CD4-positive, alpha-beta memory T cell (primary cell): Measurements from ENCODE around the gene CDC14A. TPM values are rescaled to one million over a fixed set of nuclear protein-coding genes. Genes with fewer than 3 reads are reported as not detected.

Experiments used
- CTCF ChIA-PET: fragments of 350-600 bp; sonication (Branson Sonifier 250); formaldehyde crosslinking; loops from one replicate; lab custom pipeline; 2021; ENCODE audit warnings: inconsistent platforms; ENCODE audit not compliant: partially characterized antibody; lab: Charles Lee
- POLR2A ChIA-PET: fragments of 350-600 bp; sonication (Branson Sonifier 250); formaldehyde crosslinking; loops from one replicate; lab custom pipeline; 2021; ENCODE audit not compliant: partially characterized antibody; lab: Charles Lee
- DNase-seq, 5 donors: peaks; one replicate each; pipeline versions ENCODE4 v3.0.0 to v3.0.0-alpha.2; 2020 to 2022; ENCODE audit warnings: mixed read lengths in 1 of 5
- H3K27ac ChIP-seq: one replicate; pipeline ENCODE4 v1.7.0; 2013; ENCODE audit warnings: low read depth, low read length
- H3K27me3 ChIP-seq: 2 replicates; pipeline ENCODE4 v1.7.0; 2013; ENCODE audit warnings: mild to moderate bottlenecking, low read length, moderate library complexity; ENCODE audit not compliant: insufficient read depth
- H3K36me3 ChIP-seq: 2 replicates; pipeline ENCODE4 v1.7.0; 2013; ENCODE audit warnings: mild to moderate bottlenecking, low read length, moderate library complexity; ENCODE audit not compliant: insufficient read depth
- H3K4me1 ChIP-seq: 2 replicates; pipeline ENCODE4 v1.7.0; 2013; ENCODE audit warnings: mild to moderate bottlenecking, low read length, moderate library complexity; ENCODE audit not compliant: insufficient read depth
- H3K4me3 ChIP-seq, 2 donors: one replicate each; pipeline ENCODE4 v1.7.0; 2013; ENCODE audit warnings: low read length in 2 of 2, mild to moderate bottlenecking in 1 of 2
- H3K9me3 ChIP-seq, 2 donors: one replicate each; pipeline ENCODE4 v1.7.0; 2013; ENCODE audit warnings: low read length in 2 of 2, control low read depth in 1 of 2; ENCODE audit not compliant: control insufficient read depth in 1 of 2
- H3K27ac Mint-ChIP-seq, 7 donors: one replicate each; pipeline ENCODE4 v1.8.0; 2020 to 2021; ENCODE audit warnings: mixed read lengths in 7 of 7, mild to moderate bottlenecking in 6 of 7, inconsistent platforms in 3 of 7, moderate library complexity in 3 of 7
- H3K27me3 Mint-ChIP-seq, 2 donors: one replicate each; pipeline ENCODE4 v1.8.0; 2020 to 2021; ENCODE audit warnings: mixed read lengths in 2 of 2
- H3K36me3 Mint-ChIP-seq, 2 donors: one replicate each; pipeline ENCODE4 v1.8.0; 2020 to 2021; ENCODE audit warnings: mixed read lengths in 2 of 2, inconsistent platforms in 1 of 2, mild to moderate bottlenecking in 1 of 2
- H3K4me1 Mint-ChIP-seq, 4 donors: one replicate each; pipeline ENCODE4 v1.8.0; 2020 to 2021; ENCODE audit warnings: mixed read lengths in 4 of 4, mild to moderate bottlenecking in 1 of 4
- H3K4me3 Mint-ChIP-seq, 8 donors: one replicate each; pipeline ENCODE4 v1.8.0; 2020 to 2021; ENCODE audit warnings: mixed read lengths in 8 of 8, mild to moderate bottlenecking in 7 of 8, moderate library complexity in 6 of 8, inconsistent platforms in 3 of 8
- H3K9me3 Mint-ChIP-seq, 8 donors: one replicate each; pipeline ENCODE4 v1.8.0; 2020 to 2021; ENCODE audit warnings: mixed read lengths in 8 of 8, mild to moderate bottlenecking in 5 of 8, inconsistent platforms in 3 of 8, moderate library complexity in 1 of 8
- intact Hi-C: fragments of 100-400 bp; cut with micrococcal nuclease; formaldehyde crosslinking; loops from one replicate; pipeline ENCODE4 v1.15.1; 2023
- polyA plus RNA-seq, 2 donors: library from polyadenylated mRNA; unstranded; fragments of 300-500 nt; fragmentation: Illumina TruSeq; gene quantifications; one replicate each; pipeline ENCODE4 v1.2.3, GENCODE V29; 2021
- total RNA-seq, 2 experiments: library from RNA; stranded (reverse); gene quantifications; one replicate each; pipeline ENCODE4 v1.2.3, GENCODE V29; 2021

The CDC14A gene
- total and polyA plus RNA-seq, 4 experiments from 2014 or later, result 37.7 to 119 (median 90.0) TPM

DNA sequence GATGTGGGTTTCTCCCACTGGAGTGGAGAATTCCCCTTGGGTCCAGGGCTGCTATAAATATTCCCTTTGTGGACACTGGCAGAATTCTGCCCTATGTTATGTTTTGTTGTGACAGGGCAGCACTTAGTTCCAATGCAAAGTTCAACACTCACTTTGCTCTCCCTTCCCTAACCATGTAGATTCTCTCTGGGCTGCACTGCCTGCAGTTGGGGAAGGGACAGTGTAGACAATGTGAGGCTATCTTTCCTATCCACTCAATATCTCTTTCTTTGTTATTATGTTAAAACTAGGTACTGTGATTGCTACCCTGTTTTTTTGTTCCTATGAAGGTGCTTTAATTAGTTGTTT is 205.3 kb downstream of the CDC14A start:
- POLR2A ChIA-PET, result no interaction called here

DNA sequence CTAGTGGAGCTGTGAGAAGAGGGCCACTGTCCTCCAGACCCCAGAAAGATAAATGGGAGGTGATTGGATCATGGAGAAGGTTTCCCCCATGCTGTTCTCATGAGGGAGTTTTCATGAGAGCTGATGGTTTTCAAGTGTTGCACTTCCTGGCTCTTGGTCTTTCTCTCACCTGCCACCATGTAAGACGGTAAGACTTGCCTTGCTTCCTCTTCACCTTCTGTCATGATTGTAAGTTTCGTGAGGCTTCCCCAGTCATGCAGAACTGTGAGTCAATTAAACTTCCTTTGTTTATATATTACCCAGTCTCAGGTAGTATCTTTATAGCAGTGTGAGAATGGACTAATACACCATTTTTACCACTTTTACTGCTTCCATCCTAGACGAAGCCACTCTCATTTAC is 213.2 kb downstream of the CDC14A start:
- Mint-ChIP-seq H3K9me3 (peaks cover 0 to 6% (median 3%) of the 10 kb centered on the region in 8 donors), H3K36me3 (peaks cover 0 to 4% of the 10 kb centered on the region in 2 donors), H3K4me3 (no peak overlapping the region), H3K4me1 (no peaks in the 10 kb centered on the region), H3K27me3 (peaks cover 13 to 33% of the 10 kb centered on the region in 2 donors), H3K27ac (no peak overlapping the region)
- ChIA-PET CTCF (no interaction called here), POLR2A (no interaction called here)
- H3K27ac ChIP-seq, result no peak overlapping the region
- no peaks in the 10 kb centered on the region for H3K9me3 ChIP-seq
- H3K27me3 ChIP-seq, result no peaks in the 10 kb centered on the region
- intact Hi-C loops, result no loop called here
- DNase-seq, result no peak
- H3K36me3 ChIP-seq, result no peaks in the 10 kb centered on the region
- H3K4me1 ChIP-seq, result no peaks in the 10 kb centered on the region
- no peak overlapping the region for H3K4me3 ChIP-seq

More for the DNA sequence above, 205.3 kb downstream of the CDC14A start:
- H3K36me3 Mint-ChIP-seq, result peaks cover 5 to 10% of the 10 kb centered on the region in 2 donors
- intact Hi-C loops, result no loop called here
- Histone ChIP-seq H3K27ac (no peak overlapping the region), H3K4me3 (no peak overlapping the region), H3K27me3 (no peaks in the 10 kb centered on the region), H3K9me3 (peaks cover 0 to 8% of the 10 kb centered on the region in 2 donors), H3K36me3 (no peaks in the 10 kb centered on the region), H3K4me1 (no peaks in the 10 kb centered on the region)
- no peaks in the 10 kb centered on the region for H3K4me1 Mint-ChIP-seq
- CTCF ChIA-PET, result no interaction called here
- no peak overlapping the region for H3K4me3 Mint-ChIP-seq
- DNase-seq, result no peak
- peaks cover 0 to 64% (median 50%) of the 10 kb centered on the region in 8 donors for H3K9me3 Mint-ChIP-seq
- H3K27ac Mint-ChIP-seq, result no peak overlapping the region
- H3K27me3 Mint-ChIP-seq, result peaks cover 7 to 18% of the 10 kb centered on the region in 2 donors

DNA sequence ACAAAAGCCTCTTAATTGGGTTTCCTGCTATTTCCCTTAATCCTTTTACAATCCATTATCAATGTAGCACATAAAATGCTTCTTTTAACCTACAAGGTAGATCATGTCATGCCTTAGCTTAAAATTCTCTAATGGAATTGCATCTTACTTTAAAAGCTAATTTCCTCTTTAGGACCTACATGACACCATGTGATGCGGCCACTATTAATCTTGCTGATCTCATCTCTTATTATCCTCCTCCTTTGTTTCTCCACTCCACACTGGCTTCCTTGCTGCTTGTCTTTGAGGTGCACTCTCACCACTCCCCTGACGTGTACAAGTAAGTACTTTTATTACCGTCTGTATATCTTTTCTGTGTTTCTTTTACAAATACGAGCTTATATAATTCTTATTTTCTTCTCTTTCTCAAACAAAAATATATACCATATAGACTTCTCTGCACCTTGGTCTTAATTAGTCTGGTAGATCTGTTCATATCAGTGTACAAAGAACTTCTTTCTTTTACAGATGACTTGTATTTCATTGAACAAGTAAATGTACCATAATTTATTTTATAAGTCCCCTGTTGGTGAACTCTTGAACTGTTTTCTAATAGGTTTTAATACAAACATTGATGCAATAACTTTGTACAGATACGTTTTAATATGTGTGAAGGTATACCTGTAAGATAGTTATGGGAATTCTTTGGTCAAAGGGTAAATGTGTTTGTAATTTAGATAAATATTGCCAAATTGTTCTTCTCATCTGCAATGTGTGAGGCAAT is 213.8 kb downstream of the CDC14A start:
- intact Hi-C loops, result no loop called here
- ChIA-PET CTCF (no interaction called here), POLR2A (no interaction called here)
- Histone ChIP-seq H3K4me1 (no peaks in the 10 kb centered on the region), H3K27ac (no peak overlapping the region), H3K27me3 (no peaks in the 10 kb centered on the region), H3K36me3 (no peaks in the 10 kb centered on the region), H3K4me3 (no peak overlapping the region), H3K9me3 (no peaks in the 10 kb centered on the region)
- Mint-ChIP-seq H3K9me3 (peaks cover 3 to 11% (median 6%) of the 10 kb centered on the region in 8 donors), H3K4me1 (no peaks in the 10 kb centered on the region), H3K4me3 (no peak overlapping the region), H3K36me3 (peaks cover 0 to 4% of the 10 kb centered on the region in 2 donors), H3K27ac (no peak overlapping the region), H3K27me3 (peaks cover 13 to 32% of the 10 kb centered on the region in 2 donors)
- DNase-seq, result no peak

DNA sequence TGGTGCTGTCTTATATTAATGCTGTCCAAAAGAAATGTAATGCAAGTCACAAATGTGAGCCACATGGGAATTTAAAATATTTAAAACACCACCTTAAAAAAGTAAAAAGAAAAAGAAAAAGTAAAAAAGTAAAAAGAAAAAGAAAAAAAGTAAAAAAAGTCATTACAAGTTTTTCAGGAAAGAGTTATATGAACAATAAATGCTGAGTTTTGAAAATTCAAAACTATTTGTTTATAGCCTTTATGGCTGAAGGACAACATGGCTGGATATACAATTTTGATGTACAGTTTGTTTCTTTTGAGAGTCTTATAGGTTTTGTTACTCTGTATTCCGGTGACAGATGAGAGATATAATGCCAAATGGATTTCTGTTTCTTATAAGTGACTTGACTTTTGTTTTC is 214.8 kb downstream of the CDC14A start:
- peak overlapping the region in 1 of 8 donors; percentile 34 for H3K4me3 Mint-ChIP-seq
- no peaks in the 10 kb centered on the region for H3K4me1 Mint-ChIP-seq
- no peaks in the 10 kb centered on the region for H3K27me3 ChIP-seq
- POLR2A ChIA-PET, result no interaction called here
- CTCF ChIA-PET, result no interaction called here
- no peak overlapping the region for H3K27ac ChIP-seq
- H3K36me3 Mint-ChIP-seq, result peaks cover 0 to 4% of the 10 kb centered on the region in 2 donors
- H3K27ac Mint-ChIP-seq, result no peak overlapping the region
- intact Hi-C loops, result no loop called here
- H3K36me3 ChIP-seq, result no peaks in the 10 kb centered on the region
- H3K4me1 ChIP-seq, result no peaks in the 10 kb centered on the region
- no peak overlapping the region for H3K4me3 ChIP-seq
- peaks cover 16 to 28% of the 10 kb centered on the region in 2 donors for H3K27me3 Mint-ChIP-seq
- DNase-seq, result no peak
- H3K9me3 Mint-ChIP-seq, result peaks cover 4 to 14% (median 7%) of the 10 kb centered on the region in 8 donors
- no peaks in the 10 kb centered on the region for H3K9me3 ChIP-seq

Other genes starting within 250 kb of the CDC14A start
- gene SASS6, start 219.6 kb upstream of the CDC14A start, total RNA-seq, result 1 to 10 TPM; 5.6 to 5.8 TPM
- 1 to 10 TPM; 1.5 to 2.4 TPM for gene SASS6, start 219.6 kb upstream of the CDC14A start, polyA plus RNA-seq
- 10 to 100 TPM; 45.8 to 45.9 TPM for gene TRMT13, start 219.3 kb upstream of the CDC14A start, total RNA-seq
- gene TRMT13, start 219.3 kb upstream of the CDC14A start, polyA plus RNA-seq, result 10 to 100 TPM; 12.5 to 12.8 TPM
- gene LRRC39, start 174.2 kb upstream of the CDC14A start, total RNA-seq, result 1 to 10 TPM; 1.0 to 1.3 TPM
- under 1 TPM in 1 of 2 donors, not detected in 1; 0.13 TPM for gene LRRC39, start 174.2 kb upstream of the CDC14A start, polyA plus RNA-seq
- 10 to 100 TPM; 16.1 to 16.8 TPM for gene DBT, start 102.7 kb upstream of the CDC14A start, total RNA-seq
- gene DBT, start 102.7 kb upstream of the CDC14A start, polyA plus RNA-seq, result 1 to 10 TPM; 2.1 to 6.5 TPM
- gene RTCA, start 86.3 kb upstream of the CDC14A start, total RNA-seq, result 10 to 100 TPM; 39.7 to 41.4 TPM
- gene RTCA, start 86.3 kb upstream of the CDC14A start, polyA plus RNA-seq, result 10 to 100 TPM; 19.0 to 24.6 TPM
- under 1 TPM in 1 of 2 experiments, not detected in 1; 0.12 TPM for gene GPR88, start 185.6 kb downstream of the CDC14A start, total RNA-seq
- not detected for gene GPR88, start 185.6 kb downstream of the CDC14A start, polyA plus RNA-seq